Lung (tissue), 12 donors: ENCODE results near the gene LENEP. TPM values are rescaled to one million over a fixed set of nuclear protein-coding genes. Genes with fewer than 3 reads are reported as not detected.
A peak's percentile ranks its signal among the peaks of the same experiment; 100 is the strongest.

Experiments
- ATAC-seq: fragments of 200-7000 bp; cut with Tn5 transposase; one replicate; pipeline ENCODE4 v1.9.1; 2020; ENCODE audit warnings: moderate number of reproducible peaks; ENCODE audit not compliant: insufficient read depth, low FRiP score
- DNase-seq, 3 donors: peaks; one replicate each; pipeline ENCODE4 v3.0.0-alpha.2; 2013 to 2017
- H3K27ac ChIP-seq, 2 donors: one replicate each; pipeline ENCODE4 v1.5.1; 2013; ENCODE audit warnings: mild to moderate bottlenecking in 2 of 2, moderate library complexity in 2 of 2, control low read depth in 1 of 2, inconsistent platforms in 1 of 2, low read depth in 1 of 2, low read length in 1 of 2
- H3K27me3 ChIP-seq, 3 donors: one replicate each; pipeline ENCODE4 v1.5.1; 2013; ENCODE audit warnings: low read length in 2 of 3; ENCODE audit not compliant: control insufficient read depth in 3 of 3, insufficient read depth in 3 of 3
- H3K36me3 ChIP-seq, 4 donors: one replicate each; pipeline ENCODE4 v1.5.1; 2013; ENCODE audit warnings: low read length in 4 of 4, mild to moderate bottlenecking in 1 of 4, moderate library complexity in 1 of 4; ENCODE audit not compliant: control insufficient read depth in 4 of 4, insufficient read depth in 4 of 4
- H3K4me1 ChIP-seq, 5 donors: one replicate each; pipeline ENCODE4 v1.5.1; 2013; ENCODE audit warnings: low read length in 5 of 5, mild to moderate bottlenecking in 2 of 5, moderate library complexity in 1 of 5; ENCODE audit not compliant: control insufficient read depth in 5 of 5, insufficient read depth in 5 of 5
- H3K4me3 ChIP-seq: one replicate; pipeline ENCODE4 v1.5.1; 2013; ENCODE audit warnings: mild to moderate bottlenecking, control low read depth, moderate library complexity
- H3K9ac ChIP-seq, 2 donors: one replicate each; pipeline ENCODE4 v1.5.1; 2013; ENCODE audit warnings: low read length in 2 of 2, control low read depth in 1 of 2; ENCODE audit not compliant: insufficient read depth in 1 of 2
- H3K9me3 ChIP-seq, 4 donors: one replicate each; pipeline ENCODE4 v1.5.1; 2013; ENCODE audit warnings: low read length in 3 of 4, mild to moderate bottlenecking in 1 of 4, moderate library complexity in 1 of 4; ENCODE audit not compliant: control insufficient read depth in 4 of 4, insufficient read depth in 3 of 4
- WGBS, 2 donors: extraction: QIAGEN DNeasy Blood & Tissue Kit; methylation state at CpG; one replicate each; pipeline ENCODE4 v1.1.7; 2013; 5-methylcytosine and 5-hydroxymethylcytosine counted together
- polyA plus RNA-seq, 2 donors: library from polyadenylated mRNA; stranded (reverse); fragments of 200-250 nt; gene quantifications; one replicate each; pipeline ENCODE4 v1.2.1, GENCODE V29; 2013
- total RNA-seq, 2 donors: library from RNA; depleted of rRNA in 1 of 2; stranded (reverse); fragments of >200 nt in 1 of 2; gene quantifications; one replicate each; pipeline ENCODE4 v1.2.1, GENCODE V29; 2014 to 2021
- TF ChIP-seq, protein P1 (sequence below): IDR thresholded peaks from 2 replicates; pipeline ENCODE4 v1.5.1; 2012; ENCODE audit warnings: mild to moderate bottlenecking; ENCODE audit errors: control extremely low read depth, extremely low read depth
- donor health status: control.
- donor health status: control.
- donor health status: Bipolar disorder and iron deficiency.
- donor health status: healthy.
- donor health status: DM: yes; HTN: yes; CAD: no.

The LENEP gene
- total and polyA plus RNA-seq, 4 donors: 0.31 to 0.89 TPM; not detected in 2

- no peak overlapping the region for H3K9ac ChIP-seq
These were observed 30.2 kb downstream of the LENEP start for GRCh38 chr1:155023627-155024026.

DNA sequence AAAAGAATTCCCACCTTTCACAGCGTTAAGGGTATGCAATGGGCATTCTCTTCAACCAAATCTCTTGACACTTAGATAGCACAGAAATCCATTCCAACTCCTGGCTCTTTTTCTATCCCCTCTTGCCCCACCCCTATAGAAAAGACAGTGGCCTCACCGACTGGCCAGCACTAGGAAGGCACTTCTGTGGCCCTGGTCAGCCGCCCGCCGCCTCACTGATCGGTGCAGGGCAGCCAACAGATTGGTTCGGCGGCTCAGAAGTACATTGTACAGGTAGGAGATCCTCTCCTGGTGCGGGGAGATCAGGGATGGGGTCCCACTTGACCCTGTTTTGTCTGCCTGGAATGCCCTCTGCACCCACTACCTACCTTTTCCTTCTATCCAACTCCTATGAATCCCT is 30.9 kb downstream of the LENEP start:
- H3K4me1 ChIP-seq: no peaks in the 10 kb centered on the region
- no peaks in the 10 kb centered on the region for H3K9me3 ChIP-seq
- H3K27ac ChIP-seq: no peak overlapping the region
- DNase-seq (no peak), ATAC-seq (no peak)
- TF ChIP-seq, protein P1, sequence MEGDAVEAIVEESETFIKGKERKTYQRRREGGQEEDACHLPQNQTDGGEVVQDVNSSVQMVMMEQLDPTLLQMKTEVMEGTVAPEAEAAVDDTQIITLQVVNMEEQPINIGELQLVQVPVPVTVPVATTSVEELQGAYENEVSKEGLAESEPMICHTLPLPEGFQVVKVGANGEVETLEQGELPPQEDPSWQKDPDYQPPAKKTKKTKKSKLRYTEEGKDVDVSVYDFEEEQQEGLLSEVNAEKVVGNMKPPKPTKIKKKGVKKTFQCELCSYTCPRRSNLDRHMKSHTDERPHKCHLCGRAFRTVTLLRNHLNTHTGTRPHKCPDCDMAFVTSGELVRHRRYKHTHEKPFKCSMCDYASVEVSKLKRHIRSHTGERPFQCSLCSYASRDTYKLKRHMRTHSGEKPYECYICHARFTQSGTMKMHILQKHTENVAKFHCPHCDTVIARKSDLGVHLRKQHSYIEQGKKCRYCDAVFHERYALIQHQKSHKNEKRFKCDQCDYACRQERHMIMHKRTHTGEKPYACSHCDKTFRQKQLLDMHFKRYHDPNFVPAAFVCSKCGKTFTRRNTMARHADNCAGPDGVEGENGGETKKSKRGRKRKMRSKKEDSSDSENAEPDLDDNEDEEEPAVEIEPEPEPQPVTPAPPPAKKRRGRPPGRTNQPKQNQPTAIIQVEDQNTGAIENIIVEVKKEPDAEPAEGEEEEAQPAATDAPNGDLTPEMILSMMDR: no peak
- no peak overlapping the region for H3K4me3 ChIP-seq
- H3K27me3 ChIP-seq: no peaks in the 10 kb centered on the region
- WGBS, 2 donors: 88 to 92% methylated on average over 9 of the region's 9 CpGs
- peaks cover 0 to 2% (median 0%) of the 10 kb centered on the region in 4 donors for H3K36me3 ChIP-seq
- no peak overlapping the region for H3K9ac ChIP-seq

More at GRCh38 chr1:155023627-155024026, 30.2 kb downstream of the LENEP start:
- Histone ChIP-seq H3K4me1 (no peaks in the 10 kb centered on the region), H3K27me3 (no peaks in the 10 kb centered on the region), H3K4me3 (no peak overlapping the region), H3K27ac (no peak overlapping the region), H3K36me3 (peaks cover 0 to 2% (median 0%) of the 10 kb centered on the region in 4 donors), H3K9me3 (no peaks in the 10 kb centered on the region)
- DNase-seq: no peak
- ATAC-seq: no peak
- WGBS, 2 donors: 88 to 90% methylated on average over 5 of the region's 5 CpGs
- TF ChIP-seq, protein P1: no peak

DNA sequence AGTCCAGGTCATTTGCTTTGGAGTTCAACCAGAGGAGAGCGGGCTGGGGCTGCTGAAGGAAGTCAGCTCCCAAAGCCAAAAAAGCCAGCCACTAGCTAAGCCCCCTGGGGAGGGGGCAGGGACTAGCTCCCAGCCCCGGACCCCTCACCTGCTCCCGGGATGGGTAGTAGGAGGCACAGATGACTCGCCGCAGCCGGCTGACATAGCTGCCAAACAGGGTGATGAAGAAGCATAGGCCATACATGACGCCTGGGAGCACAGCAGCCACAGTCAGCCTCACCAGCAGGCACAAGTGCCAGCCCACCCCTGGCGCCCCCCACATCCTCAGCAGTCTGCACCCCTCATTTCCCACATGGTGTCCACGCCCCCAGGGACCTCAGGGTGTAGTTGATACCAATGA is 32.8 kb downstream of the LENEP start:
- Histone ChIP-seq H3K9ac (no peak overlapping the region), H3K36me3 (no peaks in the 10 kb centered on the region), H3K9me3 (no peaks in the 10 kb centered on the region), H3K4me3 (no peak overlapping the region), H3K4me1 (no peaks in the 10 kb centered on the region), H3K27ac (no peak overlapping the region), H3K27me3 (no peaks in the 10 kb centered on the region)
- ATAC-seq (no peak), DNase-seq (no peak)
- 79 to 91% methylated on average over 9 of the region's 9 CpGs for WGBS, 2 donors
- TF ChIP-seq, protein P1: no peak

DNA sequence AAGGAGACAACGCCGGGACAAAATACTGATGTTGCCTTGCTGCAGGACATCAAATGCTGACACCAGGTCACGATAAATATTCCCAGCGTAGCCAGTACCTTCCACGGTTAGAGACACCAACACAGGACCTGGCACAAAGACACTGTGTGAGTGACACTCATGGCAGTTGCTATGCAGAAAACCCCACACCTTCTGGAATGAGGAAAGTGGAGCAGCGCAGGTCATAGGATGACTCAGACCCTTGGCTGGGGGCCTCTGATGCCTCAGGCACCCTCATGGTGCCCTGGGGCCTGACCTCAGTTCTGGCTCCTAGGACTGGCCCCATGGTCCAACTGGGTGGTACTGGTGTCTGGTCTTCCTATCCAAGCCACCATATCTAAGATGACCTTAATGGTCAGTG is 33.2 kb downstream of the LENEP start:
- H3K9me3 ChIP-seq: no peaks in the 10 kb centered on the region
- H3K27ac ChIP-seq: no peak overlapping the region
- TF ChIP-seq, protein P1: no peak
- peak; percentile 32 for ATAC-seq
- no peaks in the 10 kb centered on the region for H3K36me3 ChIP-seq
- H3K4me1 ChIP-seq: no peaks in the 10 kb centered on the region
- WGBS, 2 donors: 90 to 94% methylated on average over 6 of the region's 6 CpGs
- no peaks in the 10 kb centered on the region for H3K27me3 ChIP-seq
- H3K9ac ChIP-seq: no peak overlapping the region
- H3K4me3 ChIP-seq: no peak overlapping the region
- no peak for DNase-seq
